Right ventricle myocardium superior (tissue), 1 donor: ENCODE results near the gene TCOF1. TPM values are rescaled to one million over a fixed set of nuclear protein-coding genes. Genes with fewer than 3 reads are reported as not detected.
A peak's percentile ranks its signal among the peaks of the same experiment; 100 is the strongest.

Experiments used
- ATAC-seq: fragments of 200-7000 bp; cut with Tn5 transposase; one replicate; pipeline ENCODE4 v1.9.1; 2020; ENCODE audit warnings: mild to moderate bottlenecking; ENCODE audit not compliant: poor library complexity
- DNase-seq: peaks from one replicate; pipeline ENCODE4 v3.0.0-alpha.2; 2020
- intact Hi-C: fragments of 100-400 bp; cut with DNase I; formaldehyde crosslinking; loops from one replicate; pipeline ENCODE4 v1.11.2; 2022
- long read RNA-seq: library from polyadenylated mRNA; unstranded; transcript quantifications from one replicate; pipeline ENCODE4 v2.0.0, GENCODE V29; 2021
- total RNA-seq: library from RNA; stranded (reverse); fragmentation: NEBNext Ultra II Directional; extraction: Animal tissue kit (Norgen Biotek cat#: 25700); gene quantifications from one replicate; pipeline ENCODE4 v1.2.1, GENCODE V29; 2021
- donor health status: DM: no; HTN: yes; CAD: no; lungs with severe emphysema.

The TCOF1 gene, protein sequence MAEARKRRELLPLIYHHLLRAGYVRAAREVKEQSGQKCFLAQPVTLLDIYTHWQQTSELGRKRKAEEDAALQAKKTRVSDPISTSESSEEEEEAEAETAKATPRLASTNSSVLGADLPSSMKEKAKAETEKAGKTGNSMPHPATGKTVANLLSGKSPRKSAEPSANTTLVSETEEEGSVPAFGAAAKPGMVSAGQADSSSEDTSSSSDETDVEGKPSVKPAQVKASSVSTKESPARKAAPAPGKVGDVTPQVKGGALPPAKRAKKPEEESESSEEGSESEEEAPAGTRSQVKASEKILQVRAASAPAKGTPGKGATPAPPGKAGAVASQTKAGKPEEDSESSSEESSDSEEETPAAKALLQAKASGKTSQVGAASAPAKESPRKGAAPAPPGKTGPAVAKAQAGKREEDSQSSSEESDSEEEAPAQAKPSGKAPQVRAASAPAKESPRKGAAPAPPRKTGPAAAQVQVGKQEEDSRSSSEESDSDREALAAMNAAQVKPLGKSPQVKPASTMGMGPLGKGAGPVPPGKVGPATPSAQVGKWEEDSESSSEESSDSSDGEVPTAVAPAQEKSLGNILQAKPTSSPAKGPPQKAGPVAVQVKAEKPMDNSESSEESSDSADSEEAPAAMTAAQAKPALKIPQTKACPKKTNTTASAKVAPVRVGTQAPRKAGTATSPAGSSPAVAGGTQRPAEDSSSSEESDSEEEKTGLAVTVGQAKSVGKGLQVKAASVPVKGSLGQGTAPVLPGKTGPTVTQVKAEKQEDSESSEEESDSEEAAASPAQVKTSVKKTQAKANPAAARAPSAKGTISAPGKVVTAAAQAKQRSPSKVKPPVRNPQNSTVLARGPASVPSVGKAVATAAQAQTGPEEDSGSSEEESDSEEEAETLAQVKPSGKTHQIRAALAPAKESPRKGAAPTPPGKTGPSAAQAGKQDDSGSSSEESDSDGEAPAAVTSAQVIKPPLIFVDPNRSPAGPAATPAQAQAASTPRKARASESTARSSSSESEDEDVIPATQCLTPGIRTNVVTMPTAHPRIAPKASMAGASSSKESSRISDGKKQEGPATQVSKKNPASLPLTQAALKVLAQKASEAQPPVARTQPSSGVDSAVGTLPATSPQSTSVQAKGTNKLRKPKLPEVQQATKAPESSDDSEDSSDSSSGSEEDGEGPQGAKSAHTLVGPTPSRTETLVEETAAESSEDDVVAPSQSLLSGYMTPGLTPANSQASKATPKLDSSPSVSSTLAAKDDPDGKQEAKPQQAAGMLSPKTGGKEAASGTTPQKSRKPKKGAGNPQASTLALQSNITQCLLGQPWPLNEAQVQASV (N-terminal part only)
- total RNA-seq, result 17.3 TPM
- long read RNA-seq, full-length matches to known transcripts, result 10 of 59 reads
- long read RNA-seq, partial matches to known transcripts, result 36 of 59 reads
- long read RNA-seq, other reads (novel, unspliced or antisense), result 13 of 59 reads

DNA sequence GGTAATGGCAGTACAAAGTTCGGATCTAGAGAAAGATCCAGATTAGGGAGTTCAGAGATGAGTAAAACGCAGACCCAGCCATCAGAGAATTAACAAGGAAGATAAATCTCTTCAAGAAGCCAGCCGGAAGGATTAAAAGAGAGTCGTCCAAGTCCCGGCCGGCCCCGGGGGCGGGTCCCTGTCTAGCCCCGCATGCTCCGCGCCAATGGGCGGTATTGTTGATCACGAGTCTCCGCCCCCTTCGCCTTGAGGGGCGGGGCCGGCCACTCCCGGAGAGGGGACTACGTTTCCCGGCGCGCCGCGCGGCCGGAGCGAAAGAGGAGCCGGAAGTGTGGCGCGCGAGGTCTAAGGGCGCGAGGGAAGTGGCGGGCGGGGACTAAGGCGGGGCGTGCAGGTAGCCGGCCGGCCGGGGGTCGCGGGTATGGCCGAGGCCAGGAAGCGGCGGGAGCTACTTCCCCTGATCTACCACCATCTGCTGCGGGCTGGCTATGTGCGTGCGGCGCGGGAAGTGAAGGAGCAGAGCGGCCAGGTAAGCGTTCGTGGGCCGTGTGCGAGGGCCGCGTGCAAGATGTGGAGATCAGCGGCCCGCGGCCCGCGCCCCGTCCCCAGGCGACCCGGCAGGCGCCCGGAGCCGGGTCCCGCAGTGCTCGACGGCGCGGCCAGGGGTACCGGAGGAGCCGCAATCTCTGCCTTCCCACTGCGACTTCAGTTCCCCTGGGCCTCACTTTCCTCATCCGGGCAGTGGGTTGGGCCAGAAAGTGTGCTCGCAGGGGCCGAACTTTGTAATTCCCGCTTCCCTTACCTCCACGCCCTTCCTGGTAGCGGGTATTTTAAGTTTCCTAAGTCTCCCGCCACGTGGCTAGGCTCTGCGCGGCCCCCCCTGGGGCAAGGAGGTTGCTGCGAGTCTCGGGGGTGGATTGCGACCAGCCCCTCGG lies at the start of gene TCOF1:
TCOF1 (plus strand) TSS at position 372 of the 935 bp plus-strand sequence; CDS start at position 422, 50 bp downstream.
- DNase-seq (peak; percentile 99), ATAC-seq (peak; percentile 99)
- intact Hi-C loops, result no loop called here

DNA sequence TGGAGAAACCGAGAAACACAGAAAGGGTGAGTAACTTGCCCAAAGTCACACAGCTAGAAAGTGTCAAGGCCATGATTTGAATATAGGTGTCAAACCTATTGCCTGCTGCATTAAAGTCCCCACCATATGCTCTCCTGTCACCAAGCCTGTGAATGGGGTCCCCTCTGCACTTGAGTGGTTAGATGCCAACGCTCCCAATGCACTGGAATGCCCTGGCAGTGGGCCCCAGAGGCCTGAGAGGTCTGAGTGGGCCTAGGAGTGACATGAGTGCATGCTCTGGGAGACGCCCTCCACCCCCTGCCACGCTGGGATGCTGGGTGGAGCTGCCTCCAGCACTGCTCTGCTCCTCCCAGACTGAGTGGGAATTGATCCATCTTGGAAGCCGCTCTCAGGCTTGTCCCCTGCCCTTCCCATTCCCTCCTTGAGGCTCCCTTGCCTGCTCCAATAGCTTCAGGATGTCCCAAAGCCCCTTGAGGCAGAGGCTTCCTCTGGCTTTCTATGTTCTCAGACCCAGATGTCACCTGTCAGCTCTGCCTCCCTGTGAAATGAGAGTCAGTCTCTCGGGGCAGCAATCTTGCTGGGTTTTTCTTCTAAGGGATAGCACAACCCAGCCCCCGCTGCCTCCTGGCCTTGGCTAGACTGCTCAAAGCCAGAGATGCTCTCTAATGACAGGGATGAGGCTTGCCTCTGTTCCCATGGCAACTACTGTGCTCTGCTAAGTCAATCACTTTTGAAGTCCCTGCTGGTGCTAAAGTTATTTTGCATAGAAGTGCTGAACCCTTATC lies 48.2 kb upstream of the TCOF1 start:
- no peak for DNase-seq
- ATAC-seq, result no peak
- intact Hi-C loops, result no loop called here

DNA sequence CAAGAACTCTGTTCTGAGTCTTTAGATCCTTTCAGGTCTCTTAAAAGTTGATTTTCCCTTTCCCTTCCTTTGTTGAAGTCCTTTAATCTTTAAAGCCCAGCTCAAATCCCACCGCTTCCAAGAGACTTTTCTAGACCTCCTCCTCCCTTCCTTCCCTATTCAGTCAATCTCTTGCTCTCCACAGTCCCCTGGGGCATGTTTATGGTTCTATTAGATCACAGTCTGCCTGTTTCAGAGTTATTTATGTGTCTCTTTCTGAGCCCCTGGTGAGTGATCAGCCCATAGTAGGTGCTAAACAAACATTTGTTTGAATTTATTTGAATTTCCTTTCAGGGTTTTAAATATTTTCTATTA lies 47.6 kb upstream of the TCOF1 start:
- DNase-seq (no peak), ATAC-seq (no peak)
- intact Hi-C loops, result no loop called here

DNA sequence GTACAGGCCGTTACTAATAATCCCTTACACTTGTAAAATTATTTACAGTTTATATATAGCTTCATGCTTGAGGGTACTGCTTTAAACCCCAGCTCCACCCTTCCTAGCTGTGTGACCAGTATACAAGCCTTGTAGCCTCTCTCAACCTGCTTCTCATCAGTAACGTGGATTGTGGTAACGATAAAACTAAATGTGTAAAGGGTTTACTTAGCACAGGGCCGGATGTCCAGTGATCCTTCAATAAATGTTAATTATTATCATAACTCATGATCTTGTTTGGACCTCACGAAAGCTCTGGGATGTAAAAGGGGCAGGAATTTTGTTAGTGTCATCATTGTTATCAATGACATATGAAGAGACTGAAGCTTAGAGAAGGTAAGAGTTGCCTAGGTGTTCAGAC lies 47.3 kb upstream of the TCOF1 start:
- intact Hi-C loops, result no loop called here
- ATAC-seq (no peak), DNase-seq (no peak)

DNA sequence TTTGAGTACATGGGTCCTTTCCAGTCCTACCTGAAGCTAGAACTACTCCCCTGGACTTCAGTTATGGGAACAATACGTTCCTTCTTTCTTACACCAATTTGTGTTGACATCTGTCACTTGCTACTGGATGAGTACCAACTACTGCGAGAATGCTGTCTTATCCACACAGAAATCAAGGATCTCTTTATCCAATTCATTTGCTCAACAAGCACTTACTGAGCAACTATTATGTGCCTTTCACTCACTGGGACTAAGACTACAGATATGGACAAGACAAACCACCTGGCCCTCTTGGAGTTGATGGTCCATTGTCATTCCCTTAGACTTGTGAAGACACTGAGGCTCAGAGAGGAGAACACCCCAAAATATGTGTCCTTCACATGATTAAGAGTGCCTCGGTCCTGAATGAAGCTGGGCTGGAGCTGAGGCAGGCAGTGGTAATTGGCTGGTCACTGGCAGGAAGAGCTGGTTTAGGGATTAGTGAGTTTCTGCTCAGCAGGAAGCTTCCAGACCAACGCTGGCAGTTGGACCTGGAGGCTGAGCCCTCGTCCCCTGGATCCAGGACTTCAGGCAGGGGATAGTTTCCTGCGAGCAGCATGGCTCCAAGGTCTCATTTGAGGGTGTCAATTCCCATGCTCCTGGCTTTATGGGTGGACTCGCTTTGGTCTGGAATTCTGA lies 46.3 kb upstream of the TCOF1 start:
- ATAC-seq (no peak), DNase-seq (no peak)
- intact Hi-C loops, result no loop called here

DNA sequence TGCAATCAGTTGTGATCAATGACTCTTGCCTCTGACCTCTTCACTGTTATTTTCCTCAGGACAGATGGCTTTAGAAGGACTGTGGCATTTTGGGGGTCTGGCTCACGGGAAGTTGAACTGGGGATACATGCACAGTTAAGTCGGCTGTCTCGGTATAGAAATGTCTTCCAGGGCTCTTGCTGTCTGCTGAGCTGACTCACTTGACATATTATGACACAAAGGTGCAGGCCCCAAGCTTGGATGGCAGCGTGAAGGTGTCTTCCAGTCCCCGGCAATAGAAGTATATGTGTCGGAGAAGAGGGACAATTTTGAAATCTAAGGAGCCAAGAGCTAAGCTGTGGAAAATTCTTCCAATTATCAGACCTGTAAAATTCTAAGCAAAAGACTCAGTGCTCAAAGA lies 45.0 kb upstream of the TCOF1 start:
- intact Hi-C loops, result no loop called here
- DNase-seq (no peak), ATAC-seq (no peak)

DNA sequence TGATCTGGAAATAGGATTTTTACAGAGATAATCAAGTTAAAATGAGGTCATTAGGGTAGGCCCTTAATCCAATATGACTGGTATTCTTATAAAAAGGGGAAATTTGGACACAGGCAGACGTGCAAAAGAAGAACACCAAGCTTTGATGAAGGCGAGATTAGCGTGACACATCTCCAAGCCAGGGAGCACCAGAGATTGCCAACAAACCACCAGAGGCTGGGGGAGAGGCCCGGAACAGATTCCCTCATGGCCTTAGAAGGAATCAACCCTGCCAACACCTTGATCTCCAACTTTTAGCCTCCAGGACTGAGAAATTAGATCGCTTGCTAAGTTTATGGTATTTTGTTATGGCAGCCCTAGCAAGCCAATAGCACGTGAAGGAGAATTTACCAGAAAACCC lies 44.0 kb upstream of the TCOF1 start:
- intact Hi-C loops, result no loop called here
- ATAC-seq (no peak), DNase-seq (no peak)

DNA sequence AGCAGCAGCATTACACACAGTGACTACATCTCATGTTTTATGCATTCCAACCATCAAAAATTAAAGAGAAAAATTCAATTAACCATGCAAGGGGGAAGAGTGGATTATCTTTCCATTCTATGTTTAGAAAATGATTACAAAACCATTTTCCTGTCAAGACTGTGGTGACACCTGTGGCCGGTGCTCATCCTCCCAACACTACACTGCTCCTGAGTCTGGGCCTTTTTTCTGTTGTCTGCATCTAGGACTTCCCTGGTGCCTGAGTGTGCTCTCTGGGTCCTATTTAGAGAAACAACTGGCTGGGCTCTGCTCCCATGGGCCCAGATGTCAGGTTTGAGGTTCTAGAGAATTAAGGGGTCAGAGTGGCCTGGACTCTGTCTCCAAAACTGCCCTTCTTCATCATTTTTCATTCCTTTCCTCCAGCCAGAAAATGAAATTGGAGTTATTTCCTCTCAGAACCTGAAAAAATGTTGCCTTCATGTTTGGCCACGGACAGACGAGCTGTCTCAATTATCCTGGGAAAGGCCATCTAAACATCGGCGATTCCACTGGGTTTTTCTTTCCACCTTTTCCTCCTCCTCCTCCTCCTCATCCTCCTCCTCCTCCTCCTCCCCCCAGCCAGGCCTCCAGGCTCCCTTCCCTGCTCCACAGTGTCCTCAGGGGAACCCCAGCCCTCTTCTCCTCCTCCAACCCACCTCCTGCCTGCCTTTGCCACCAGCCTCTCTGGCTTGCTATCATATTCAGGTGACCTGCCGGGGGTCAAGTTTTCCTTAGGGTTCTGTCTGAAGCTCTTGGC lies 43.4 kb upstream of the TCOF1 start:
- intact Hi-C loops, result no loop called here
- ATAC-seq, result no peak

DNA sequence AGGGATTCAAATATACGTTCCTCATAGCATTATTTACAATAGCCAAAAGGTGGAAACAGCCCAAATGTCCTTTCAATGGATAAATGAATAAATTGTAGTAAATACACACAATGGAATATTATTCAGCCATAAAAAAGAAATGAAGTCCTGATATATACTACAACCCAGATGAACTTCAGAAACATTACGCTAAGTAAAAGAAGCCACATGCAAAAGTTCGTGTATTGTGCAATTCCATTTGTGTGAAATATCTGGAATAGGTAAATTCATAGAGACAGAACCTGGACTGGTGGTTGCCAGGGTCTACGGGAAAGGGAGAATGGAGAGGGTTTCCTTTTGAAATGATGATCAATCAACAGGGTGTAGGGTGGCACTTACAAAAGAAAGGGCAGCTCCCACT lies 42.3 kb upstream of the TCOF1 start:
- intact Hi-C loops, result no loop called here
- no peak for DNase-seq
- no peak for ATAC-seq

More for the DNA sequence above, 43.4 kb upstream of the TCOF1 start:
- DNase-seq, result no peak

DNA sequence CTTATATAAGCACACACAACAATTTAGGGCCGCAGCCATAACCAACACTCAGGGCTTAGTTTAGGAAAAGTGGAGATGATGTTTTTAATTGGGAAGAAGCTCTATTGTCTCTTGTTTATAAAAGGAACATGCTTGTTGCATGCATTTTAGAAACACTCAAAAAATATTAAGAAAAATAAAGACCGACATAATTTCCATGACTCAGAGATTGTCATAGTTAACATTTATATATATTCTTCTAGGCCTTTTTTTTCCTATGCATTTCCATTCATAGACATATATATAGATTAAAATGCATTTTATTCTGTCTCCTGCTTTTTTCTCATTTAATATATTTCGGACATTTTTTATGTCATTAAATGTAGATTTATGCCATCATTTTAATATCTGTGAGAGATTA lies 41.2 kb upstream of the TCOF1 start:
- ATAC-seq (no peak), DNase-seq (no peak)
- intact Hi-C loops, result no loop called here

DNA sequence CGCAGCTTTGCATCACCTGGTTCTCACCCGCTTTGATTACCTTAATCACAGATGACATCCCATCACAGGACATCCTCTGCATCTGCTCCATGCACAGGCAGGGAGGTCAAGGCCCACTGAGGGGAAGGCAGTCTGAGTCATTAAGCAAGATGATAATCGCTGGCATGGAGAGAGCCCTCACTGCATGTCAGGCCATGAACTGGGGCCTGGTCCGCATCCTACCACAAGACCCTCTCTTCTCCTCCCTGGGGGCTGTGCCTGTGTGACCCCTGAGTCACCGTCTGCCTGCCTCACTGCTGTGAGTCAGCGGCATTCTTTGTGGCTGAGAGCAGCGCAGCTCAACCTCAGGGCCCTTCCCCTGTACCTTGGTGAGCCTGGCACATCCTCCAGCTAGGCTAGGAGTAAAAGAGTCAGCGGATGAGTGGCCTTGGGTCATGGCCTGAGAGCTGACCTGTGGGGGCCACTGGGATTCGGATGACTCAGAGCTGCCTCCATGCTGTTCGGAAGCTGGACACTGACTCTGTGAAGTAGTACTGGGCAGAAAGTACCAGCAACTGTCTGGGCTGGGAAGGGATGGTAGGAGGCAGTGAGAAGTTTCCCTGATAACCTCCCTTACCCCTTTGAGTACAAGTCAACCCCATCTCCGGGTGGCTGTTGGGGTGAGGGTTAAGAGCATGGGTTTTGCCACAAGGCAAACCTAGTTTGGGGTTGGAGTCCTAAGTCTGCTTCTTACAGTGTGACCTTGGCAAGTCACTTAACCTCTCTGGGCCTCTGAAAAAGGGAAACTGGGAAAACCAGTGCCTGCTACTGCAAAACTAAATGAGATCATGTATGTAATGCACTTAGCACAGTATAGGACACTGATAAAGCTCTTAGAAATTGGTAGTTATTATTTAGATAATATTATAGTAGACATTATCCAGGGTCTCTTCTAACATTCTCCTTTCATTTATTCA lies 40.2 kb upstream of the TCOF1 start:
- intact Hi-C loops, result no loop called here
- DNase-seq, result no peak
- no peak for ATAC-seq

DNA sequence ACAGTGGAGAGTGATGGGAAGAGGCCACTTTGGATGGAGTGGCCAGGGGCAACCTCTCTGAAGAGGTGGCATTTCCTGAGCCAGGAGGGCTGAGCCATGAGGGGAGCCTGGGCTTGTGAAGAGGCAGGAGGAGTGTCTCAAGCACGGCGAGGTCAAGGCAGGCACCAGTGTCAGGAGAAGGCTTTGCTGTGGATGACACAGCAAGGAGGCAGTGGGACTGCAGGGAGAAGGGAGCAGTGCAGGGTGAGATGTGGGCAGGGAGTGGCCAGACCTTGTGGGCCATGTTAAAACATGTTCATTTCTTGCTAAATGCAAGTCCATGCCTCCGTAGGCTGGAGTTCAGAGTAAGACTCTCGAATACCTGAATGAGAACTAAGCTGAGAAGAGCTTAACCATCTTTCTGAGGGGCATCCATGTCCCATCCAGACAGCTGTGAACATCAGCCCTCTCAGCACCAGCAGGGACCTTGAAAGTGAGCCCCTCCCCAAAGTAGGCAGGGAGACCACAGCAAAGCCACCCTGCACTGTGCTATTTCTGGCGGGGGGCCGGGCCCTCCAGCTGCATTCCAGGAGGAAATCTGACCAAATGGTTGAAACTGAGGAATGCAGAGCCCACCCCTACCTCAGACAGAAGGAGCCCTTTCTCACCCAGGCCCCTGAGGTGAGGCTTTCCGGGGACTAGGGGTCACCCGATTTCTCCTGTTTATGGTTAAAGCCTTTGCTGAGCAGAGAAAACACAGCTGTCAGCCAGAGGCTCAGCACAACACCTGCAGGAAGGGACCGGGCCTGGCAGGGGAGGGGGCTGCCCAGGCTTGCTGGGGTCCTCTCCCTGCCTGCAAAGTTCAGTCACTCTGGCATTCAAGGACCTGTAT lies 38.6 kb upstream of the TCOF1 start:
- ATAC-seq (no peak), DNase-seq (no peak)
- intact Hi-C loops, result no loop called here

DNA sequence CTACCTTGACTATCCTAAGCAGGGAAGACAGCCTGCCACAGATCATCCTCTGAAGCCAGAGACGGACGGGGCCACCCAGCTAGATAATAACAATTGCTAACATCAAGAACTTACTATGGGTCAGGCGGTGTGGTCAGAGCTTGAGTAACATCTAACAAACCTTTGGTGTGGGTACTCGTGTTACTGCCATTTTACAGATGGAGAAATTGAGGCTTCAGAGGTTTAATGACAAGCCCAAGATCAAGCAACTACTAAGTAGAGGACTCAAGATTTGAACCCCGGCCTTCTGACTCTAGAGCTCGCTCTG lies 38.1 kb upstream of the TCOF1 start:
- DNase-seq (no peak), ATAC-seq (no peak)
- intact Hi-C loops, result no loop called here

DNA sequence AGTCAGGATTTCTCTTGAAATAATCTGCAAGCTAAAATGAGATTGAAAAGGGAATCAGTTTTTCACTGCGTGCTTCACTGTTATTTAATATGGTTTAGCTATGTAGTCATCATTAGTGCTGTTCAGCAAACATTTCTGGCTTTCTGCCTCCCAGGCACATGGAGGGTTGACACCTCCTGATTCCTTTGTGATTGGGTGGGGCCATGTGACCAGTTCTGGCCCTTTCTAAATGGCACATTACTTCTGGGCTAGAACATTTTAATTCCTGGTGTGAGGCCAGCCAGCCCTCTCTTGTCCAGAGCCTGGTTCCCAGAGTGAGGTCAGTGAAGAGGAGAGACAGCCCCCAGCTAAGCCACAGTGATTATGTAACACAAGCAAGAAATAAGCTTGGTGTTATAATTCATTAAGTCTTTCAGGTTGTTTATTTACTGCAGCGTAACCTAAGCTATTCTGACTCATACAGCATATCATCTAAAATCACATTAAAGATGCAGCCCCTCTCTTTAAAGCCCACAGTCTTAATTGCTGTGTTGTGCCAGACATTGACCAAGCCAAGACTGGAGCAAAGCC lies 37.4 kb upstream of the TCOF1 start:
- ATAC-seq, result peak; percentile 95
- DNase-seq, result peak; percentile 72
- intact Hi-C loops, result no loop called here
